IPS-15b (cell line): ENCODE results near the gene UNKL.

Source experiments
- H3K27me3 ChIP-seq: one replicate; pipeline ENCODE4 v1.6.1; 2013; ENCODE audit warnings: low read length; ENCODE audit not compliant: control insufficient read depth, insufficient read depth
- H3K36me3 ChIP-seq: one replicate; pipeline ENCODE4 v1.6.1; 2013; ENCODE audit warnings: low read length; ENCODE audit not compliant: control insufficient read depth, insufficient read depth
- H3K4me1 ChIP-seq: one replicate; pipeline ENCODE4 v1.6.1; 2013; ENCODE audit warnings: mild to moderate bottlenecking, low read length; ENCODE audit not compliant: control insufficient read depth, insufficient read depth
- H3K4me3 ChIP-seq: one replicate; pipeline ENCODE4 v1.5.1; 2013; ENCODE audit warnings: low read depth, low read length
- H3K9ac ChIP-seq: one replicate; pipeline ENCODE4 v1.6.1; 2013; ENCODE audit warnings: low read depth, mild to moderate bottlenecking, low read length
- H3K9me3 ChIP-seq: one replicate; pipeline ENCODE4 v1.6.1; 2013; ENCODE audit warnings: mild to moderate bottlenecking, low read length; ENCODE audit not compliant: control insufficient read depth, insufficient read depth

Gene UNKL

GRCh38 chr16:1377406-1378010, 37.0 kb downstream of the UNKL start:
- H3K4me1 ChIP-seq: peaks cover 2% of the 10 kb centered on the region
- H3K9ac ChIP-seq: peak overlapping the region; percentile 47
- no peaks in the 10 kb centered on the region for H3K27me3 ChIP-seq
- no peaks in the 10 kb centered on the region for H3K9me3 ChIP-seq
- no peak overlapping the region for H3K4me3 ChIP-seq
- H3K36me3 ChIP-seq: peaks cover 8% of the 10 kb centered on the region

DNA sequence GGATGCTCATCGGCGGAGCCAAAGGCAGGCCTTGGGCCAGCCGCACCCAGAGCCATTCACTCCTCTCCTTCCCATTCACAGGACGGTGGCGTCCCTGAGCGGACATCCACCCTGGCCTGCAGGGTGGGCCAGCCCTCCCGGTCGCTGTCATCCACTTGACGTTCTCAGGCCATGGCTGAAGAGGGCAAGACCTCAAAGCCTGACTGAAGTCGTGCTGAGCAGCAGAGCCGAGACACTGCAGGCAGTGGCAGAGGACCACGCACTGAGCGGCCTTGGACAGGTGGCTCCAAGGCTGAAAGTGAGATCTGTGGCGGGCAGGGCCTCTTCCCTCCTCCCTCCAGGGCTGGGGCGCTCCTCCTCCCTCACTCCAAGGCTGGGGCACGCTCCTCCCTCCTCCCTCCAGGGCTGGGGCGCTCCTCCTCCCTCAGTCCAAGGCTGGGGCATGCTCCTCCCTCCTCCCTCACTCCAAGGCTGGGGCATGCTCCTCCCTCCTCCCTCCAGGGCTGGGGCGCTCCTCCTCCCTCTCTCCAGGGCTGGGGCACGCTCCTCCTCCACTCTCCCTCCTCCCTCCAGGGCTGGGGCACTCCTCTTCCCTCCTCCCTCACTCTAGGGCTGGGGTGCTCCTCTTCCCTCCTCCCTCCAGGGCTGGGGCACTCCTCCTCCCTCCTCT, 38.6 kb downstream of the UNKL start:
- Histone ChIP-seq H3K4me1 (peaks cover 2% of the 10 kb centered on the region), H3K9me3 (no peaks in the 10 kb centered on the region), H3K9ac (no peak overlapping the region), H3K36me3 (peaks cover 11% of the 10 kb centered on the region), H3K27me3 (no peaks in the 10 kb centered on the region), H3K4me3 (no peak overlapping the region)

DNA sequence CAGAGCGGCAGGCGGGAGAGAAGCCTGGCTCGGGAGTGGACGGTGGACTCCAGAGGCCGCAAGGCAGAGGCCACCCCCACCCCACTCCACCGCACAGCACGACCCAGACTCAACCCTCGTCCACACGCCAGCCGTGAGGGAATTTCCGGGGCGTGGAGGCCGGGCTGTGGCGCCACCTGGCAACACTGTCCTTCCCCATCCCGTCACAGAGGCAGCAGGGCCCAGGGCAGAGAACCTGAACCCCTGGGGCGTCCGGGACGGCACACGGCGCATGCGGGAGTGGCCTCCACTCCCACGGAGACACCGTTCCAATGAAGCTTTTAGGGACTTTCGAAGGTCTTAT, 39.2 kb downstream of the UNKL start:
- no peak overlapping the region for H3K4me3 ChIP-seq
- no peaks in the 10 kb centered on the region for H3K9me3 ChIP-seq
- H3K4me1 ChIP-seq: peaks cover 2% of the 10 kb centered on the region
- no peaks in the 10 kb centered on the region for H3K27me3 ChIP-seq
- no peak overlapping the region for H3K9ac ChIP-seq
- H3K36me3 ChIP-seq: peaks cover 11% of the 10 kb centered on the region

- Histone ChIP-seq H3K36me3 (peaks cover 15% of the 10 kb centered on the region), H3K4me1 (no peaks in the 10 kb centered on the region), H3K27me3 (no peaks in the 10 kb centered on the region), H3K9ac (no peak overlapping the region), H3K4me3 (no peak overlapping the region), H3K9me3 (no peaks in the 10 kb centered on the region)
Observed at GRCh38 chr16:1374418-1375297, 39.8 kb downstream of the UNKL start.

GRCh38 chr16:1372292-1372950, 42.1 kb downstream of the UNKL start:
- no peak overlapping the region for H3K9ac ChIP-seq
- no peak overlapping the region for H3K4me3 ChIP-seq
- H3K4me1 ChIP-seq: no peaks in the 10 kb centered on the region
- no peaks in the 10 kb centered on the region for H3K9me3 ChIP-seq
- peaks cover 15% of the 10 kb centered on the region for H3K36me3 ChIP-seq
- no peaks in the 10 kb centered on the region for H3K27me3 ChIP-seq

DNA sequence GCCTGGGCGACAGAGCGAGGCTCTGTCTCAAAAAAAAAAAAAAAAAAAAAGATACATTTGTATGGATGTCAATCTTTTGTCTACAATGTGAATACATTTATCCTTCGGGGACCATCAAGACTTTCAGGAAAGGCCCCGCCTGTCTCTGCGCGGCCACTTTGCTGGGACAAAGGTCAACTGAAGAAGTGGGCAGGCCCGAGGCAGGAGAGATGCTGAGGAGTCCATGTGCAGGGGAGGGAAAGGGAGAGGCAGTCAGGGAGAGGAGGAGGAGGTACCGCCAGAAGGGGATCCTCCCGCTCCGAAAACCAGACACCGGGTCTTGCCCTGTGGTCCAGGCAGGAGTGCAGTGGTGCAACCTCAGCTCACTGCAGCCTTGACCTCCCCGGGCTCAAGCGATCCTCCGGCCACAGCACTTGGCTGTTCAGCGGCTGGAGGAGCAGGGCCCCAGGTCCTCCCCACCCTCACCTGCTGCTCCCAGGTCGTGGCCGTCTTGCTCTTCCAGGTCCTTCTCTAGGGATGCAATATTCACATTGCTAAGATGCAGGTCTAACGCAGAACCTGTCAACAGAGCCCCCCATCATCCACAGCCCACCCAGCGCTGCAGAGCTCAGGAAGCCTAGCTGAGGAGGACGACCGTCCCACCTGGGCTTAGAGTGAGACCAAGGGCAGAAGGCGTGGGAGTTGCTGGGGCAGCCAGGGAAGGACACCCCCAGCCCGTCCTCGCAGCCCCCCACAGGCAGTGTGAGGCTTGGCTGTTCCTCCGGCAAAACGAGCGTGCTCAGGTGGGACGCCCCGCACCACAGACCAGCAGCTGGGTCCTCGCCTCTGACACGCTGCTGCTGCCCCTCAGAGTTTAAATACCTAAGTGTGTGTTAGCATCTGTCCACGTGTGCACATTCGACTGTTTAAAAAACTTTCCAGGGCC, 43.2 kb downstream of the UNKL start:
- Histone ChIP-seq H3K36me3 (peaks cover 23% of the 10 kb centered on the region), H3K27me3 (no peaks in the 10 kb centered on the region), H3K9ac (no peak overlapping the region), H3K4me3 (no peak overlapping the region), H3K4me1 (no peaks in the 10 kb centered on the region), H3K9me3 (no peaks in the 10 kb centered on the region)

- Histone ChIP-seq H3K9me3 (no peaks in the 10 kb centered on the region), H3K36me3 (peaks cover 36% of the 10 kb centered on the region), H3K9ac (no peak overlapping the region), H3K4me3 (no peak overlapping the region), H3K4me1 (no peaks in the 10 kb centered on the region), H3K27me3 (no peaks in the 10 kb centered on the region)
Observed at GRCh38 chr16:1367486-1368174, 46.9 kb downstream of the UNKL start.

GRCh38 chr16:1366712-1367299, 47.7 kb downstream of the UNKL start:
- no peak overlapping the region for H3K9ac ChIP-seq
- H3K36me3 ChIP-seq: peaks cover 44% of the 10 kb centered on the region
- H3K27me3 ChIP-seq: no peaks in the 10 kb centered on the region
- H3K4me3 ChIP-seq: no peak overlapping the region
- H3K9me3 ChIP-seq: no peaks in the 10 kb centered on the region
- H3K4me1 ChIP-seq: no peaks in the 10 kb centered on the region

DNA sequence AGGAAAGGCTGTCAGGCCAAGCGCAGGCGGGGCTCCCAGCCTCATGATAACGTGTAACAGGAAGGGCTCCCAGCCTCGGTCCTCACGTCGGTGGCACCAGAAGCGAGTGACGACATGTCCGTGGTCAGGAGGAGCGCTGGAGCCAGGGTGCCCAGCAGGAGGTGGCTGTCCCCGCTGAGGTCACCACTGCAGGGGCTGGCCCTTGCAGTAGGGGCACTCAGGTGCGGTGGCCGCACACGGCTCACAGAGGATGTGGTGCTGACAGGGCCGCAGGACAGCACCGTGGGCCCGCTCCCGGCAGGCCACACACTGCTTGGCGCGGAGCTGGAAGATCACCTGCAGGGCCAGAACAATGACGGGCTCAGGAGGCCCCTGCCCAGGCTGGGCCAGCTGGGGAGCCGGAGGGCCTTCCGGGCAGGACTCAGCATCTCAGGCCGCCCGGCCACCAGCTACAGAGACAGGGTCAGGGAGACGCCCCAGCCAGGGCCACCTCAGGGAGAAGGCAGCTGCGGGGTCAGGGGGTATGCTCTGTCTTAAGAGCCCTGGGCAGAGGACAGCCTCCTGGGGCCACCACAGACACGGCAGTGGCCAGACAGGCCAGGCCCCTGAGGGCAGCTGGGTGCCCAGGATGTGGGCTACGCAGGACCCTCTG, 48.3 kb downstream of the UNKL start:
- Histone ChIP-seq H3K9me3 (no peaks in the 10 kb centered on the region), H3K4me1 (no peaks in the 10 kb centered on the region), H3K27me3 (no peaks in the 10 kb centered on the region), H3K4me3 (no peak overlapping the region), H3K36me3 (peaks cover 45% of the 10 kb centered on the region), H3K9ac (no peak overlapping the region)

GRCh38 chr16:1364510-1364909, 50.0 kb downstream of the UNKL start:
- peaks cover 41% of the 10 kb centered on the region for H3K36me3 ChIP-seq
- no peaks in the 10 kb centered on the region for H3K9me3 ChIP-seq
- no peaks in the 10 kb centered on the region for H3K4me1 ChIP-seq
- H3K4me3 ChIP-seq: no peak overlapping the region
- no peaks in the 10 kb centered on the region for H3K27me3 ChIP-seq
- no peak overlapping the region for H3K9ac ChIP-seq
